Stomach smooth muscle (tissue), 2 donors: ENCODE measurements around the gene COL25A1.

Experiments
- H3K27ac ChIP-seq: one replicate; pipeline ENCODE4 v1.7.0; 2013; ENCODE audit warnings: mild to moderate bottlenecking, low read length, inconsistent platforms
- H3K27me3 ChIP-seq, 2 donors: one replicate each; pipeline ENCODE4 v1.7.0; 2013; ENCODE audit warnings: low read length in 2 of 2; ENCODE audit not compliant: insufficient read depth in 2 of 2, control insufficient read depth in 1 of 2
- H3K36me3 ChIP-seq, 2 donors: one replicate each; pipeline ENCODE4 v1.7.0; 2013; ENCODE audit warnings: low read length in 2 of 2; ENCODE audit not compliant: control insufficient read depth in 2 of 2, insufficient read depth in 2 of 2
- H3K4me1 ChIP-seq: one replicate; pipeline ENCODE4 v1.7.0; 2013; ENCODE audit warnings: low read length; ENCODE audit not compliant: control insufficient read depth, insufficient read depth
- H3K4me3 ChIP-seq, 2 donors: one replicate each; pipeline ENCODE4 v1.7.0; 2013; ENCODE audit warnings: low read length in 2 of 2
- H3K9ac ChIP-seq, 2 donors: one replicate each; pipeline ENCODE4 v1.7.0; 2013; ENCODE audit warnings: low read length in 2 of 2, mild to moderate bottlenecking in 1 of 2
- H3K9me3 ChIP-seq, 2 donors: one replicate each; pipeline ENCODE4 v1.7.0; 2013; ENCODE audit warnings: low read length in 2 of 2; ENCODE audit not compliant: control insufficient read depth in 2 of 2
- donor health status: healthy.
- donor health status: Pancreatic carcinoma.

Gene COL25A1

GRCh38 chr4:108775921-108776320 is 526.5 kb downstream of the COL25A1 start:
- H3K27ac ChIP-seq: no peak overlapping the region
- no peak overlapping the region for H3K4me3 ChIP-seq
- peaks cover 3% of the 10 kb centered on the region for H3K4me1 ChIP-seq
- no peaks in the 10 kb centered on the region for H3K27me3 ChIP-seq
- H3K9ac ChIP-seq: no peak overlapping the region
- H3K9me3 ChIP-seq: no peaks in the 10 kb centered on the region
- no peaks in the 10 kb centered on the region for H3K36me3 ChIP-seq

GRCh38 chr4:108774809-108775530 is 527.5 kb downstream of the COL25A1 start:
- no peaks in the 10 kb centered on the region for H3K27me3 ChIP-seq
- H3K27ac ChIP-seq: no peak overlapping the region
- no peak overlapping the region for H3K4me3 ChIP-seq
- peaks cover 3% of the 10 kb centered on the region for H3K4me1 ChIP-seq
- no peaks in the 10 kb centered on the region for H3K36me3 ChIP-seq
- no peak overlapping the region for H3K9ac ChIP-seq
- H3K9me3 ChIP-seq: no peaks in the 10 kb centered on the region

- no peak overlapping the region for H3K9ac ChIP-seq
- no peak overlapping the region for H3K27ac ChIP-seq
- H3K4me1 ChIP-seq: peaks cover 3% of the 10 kb centered on the region
- no peak overlapping the region for H3K4me3 ChIP-seq
- no peaks in the 10 kb centered on the region for H3K9me3 ChIP-seq
- H3K27me3 ChIP-seq: no peaks in the 10 kb centered on the region
- no peaks in the 10 kb centered on the region for H3K36me3 ChIP-seq
Observed at GRCh38 chr4:108772402-108772801, 530.1 kb downstream of the COL25A1 start.

GRCh38 chr4:108766058-108766457 is 536.4 kb downstream of the COL25A1 start:
- Histone ChIP-seq H3K27me3 (peaks cover 4 to 10% of the 10 kb centered on the region in 2 donors), H3K9ac (no peak overlapping the region), H3K4me1 (peaks cover 8% of the 10 kb centered on the region), H3K4me3 (no peak overlapping the region), H3K36me3 (no peaks in the 10 kb centered on the region), H3K27ac (no peak overlapping the region), H3K9me3 (no peaks in the 10 kb centered on the region)

GRCh38 chr4:108763986-108764385 is 538.5 kb downstream of the COL25A1 start:
- no peaks in the 10 kb centered on the region for H3K9me3 ChIP-seq
- H3K4me1 ChIP-seq: peaks cover 8% of the 10 kb centered on the region
- H3K4me3 ChIP-seq: no peak overlapping the region
- no peak overlapping the region for H3K27ac ChIP-seq
- H3K9ac ChIP-seq: no peak overlapping the region
- peaks cover 4 to 12% of the 10 kb centered on the region in 2 donors for H3K27me3 ChIP-seq
- no peaks in the 10 kb centered on the region for H3K36me3 ChIP-seq

GRCh38 chr4:108763226-108763593 is 539.2 kb downstream of the COL25A1 start:
- Histone ChIP-seq H3K9me3 (no peaks in the 10 kb centered on the region), H3K27ac (no peak overlapping the region), H3K36me3 (no peaks in the 10 kb centered on the region), H3K4me1 (peaks cover 8% of the 10 kb centered on the region), H3K27me3 (peaks cover 4 to 12% of the 10 kb centered on the region in 2 donors), H3K9ac (peak overlapping the region in 1 of 2 donors; percentile 48), H3K4me3 (peak overlapping the region; percentile 79 to 84)

GRCh38 chr4:108762559-108763225 is 539.8 kb downstream of the COL25A1 start, which contains the start of gene ETNPPL:
TSS of gene ETNPPL (minus strand) at chr4:108763053. CDS start at chr4:108762898, 155 bp downstream.
- peak within 1 kb of the TSS in 1 of 2 donors; percentile 48 for H3K9ac ChIP-seq
- no peak within 1 kb of the TSS for H3K27ac ChIP-seq
- H3K9me3 ChIP-seq: no peaks in the 10 kb centered on the region
- peak within 1 kb of the TSS; percentile 79 to 84 for H3K4me3 ChIP-seq
- H3K27me3 ChIP-seq: peaks cover 4 to 12% of the 10 kb centered on the region in 2 donors
- H3K36me3 ChIP-seq: no peaks in the 10 kb centered on the region
- peaks cover 8% of the 10 kb centered on the region for H3K4me1 ChIP-seq
